ENCODE data around the gene SLC8A1. TPM values are rescaled to one million over a fixed set of nuclear protein-coding genes. Genes with fewer than 3 reads are reported as not detected.

The SLC8A1 gene
- total RNA-seq, 3 donors from 2014 or later: 6.0 to 164 (median 17.0) TPM

GRCh38 chr2:40228310-40228709, 223.6 kb downstream of the SLC8A1 start:
- intact Hi-C loops (cut with DNase I, micrococcal nuclease): no loop called here
- no peaks in the 10 kb centered on the region for H3K9me3 ChIP-seq
- ATAC-seq (no peak), DNase-seq (no peak)
- no peak for TF ChIP-seq CTCF (IDR thresholded peaks at IDR 0.05)
- no peaks in the 10 kb centered on the region for H3K36me3 ChIP-seq (ENCODE audit: low read depth)
- no peak overlapping the region for H3K4me3 ChIP-seq
- no peaks in the 10 kb centered on the region for H3K4me1 ChIP-seq (ENCODE audit: low read depth)

DNA sequence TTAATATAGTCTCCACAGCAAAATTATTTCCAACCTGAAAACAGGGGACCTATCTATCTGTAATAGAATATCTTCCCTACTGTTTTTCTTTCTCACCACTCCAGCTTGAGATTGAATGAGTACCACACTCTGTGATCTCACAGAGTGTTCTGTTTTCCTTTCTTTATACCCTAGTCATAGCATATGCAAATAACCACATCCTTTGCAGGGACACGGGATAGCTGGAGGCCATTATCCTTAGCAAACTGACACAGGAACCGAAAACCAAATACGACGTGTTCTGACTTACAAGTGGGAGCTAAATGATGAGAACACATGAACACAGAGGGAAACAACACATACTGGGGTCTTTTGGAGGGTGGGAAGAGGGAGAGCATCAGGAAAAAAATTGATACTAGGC, 224.7 kb downstream of the SLC8A1 start:
- H3K4me3 ChIP-seq: no peak overlapping the region
- H3K36me3 ChIP-seq (ENCODE audit: low read depth): no peaks in the 10 kb centered on the region
- intact Hi-C loops (cut with DNase I, micrococcal nuclease): no loop called here
- no peaks in the 10 kb centered on the region for H3K4me1 ChIP-seq (ENCODE audit: low read depth)
- no peak for TF ChIP-seq CTCF (IDR thresholded peaks at IDR 0.05)
- ATAC-seq (no peak), DNase-seq (no peak)
- no peaks in the 10 kb centered on the region for H3K9me3 ChIP-seq

DNA sequence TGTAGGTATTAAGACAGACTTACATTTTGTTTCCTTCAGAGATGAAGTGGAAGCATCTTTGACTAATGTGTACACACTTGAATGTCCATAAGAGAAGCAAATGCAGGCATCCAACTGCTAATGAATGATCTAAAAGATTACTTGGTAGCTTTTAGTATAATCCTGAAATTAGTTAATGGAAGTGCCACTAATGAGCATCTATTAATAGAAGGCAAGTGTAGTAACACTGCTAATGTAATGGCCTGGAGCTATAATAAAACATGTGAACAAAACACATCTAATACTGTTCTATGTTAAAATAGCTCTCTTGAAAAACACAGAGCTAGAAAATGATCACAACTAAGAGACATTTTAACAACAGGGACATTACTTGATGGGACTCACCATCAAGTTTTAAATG, 225.3 kb downstream of the SLC8A1 start:
- H3K9me3 ChIP-seq: no peaks in the 10 kb centered on the region
- no peak for ATAC-seq
- no peak overlapping the region for H3K4me3 ChIP-seq
- intact Hi-C loops (cut with DNase I, micrococcal nuclease): no loop called here
- no peaks in the 10 kb centered on the region for H3K36me3 ChIP-seq (ENCODE audit: low read depth)
- H3K4me1 ChIP-seq (ENCODE audit: low read depth): no peaks in the 10 kb centered on the region
- TF ChIP-seq CTCF (IDR thresholded peaks at IDR 0.05): no peak
- DNase-seq: no peak

DNA sequence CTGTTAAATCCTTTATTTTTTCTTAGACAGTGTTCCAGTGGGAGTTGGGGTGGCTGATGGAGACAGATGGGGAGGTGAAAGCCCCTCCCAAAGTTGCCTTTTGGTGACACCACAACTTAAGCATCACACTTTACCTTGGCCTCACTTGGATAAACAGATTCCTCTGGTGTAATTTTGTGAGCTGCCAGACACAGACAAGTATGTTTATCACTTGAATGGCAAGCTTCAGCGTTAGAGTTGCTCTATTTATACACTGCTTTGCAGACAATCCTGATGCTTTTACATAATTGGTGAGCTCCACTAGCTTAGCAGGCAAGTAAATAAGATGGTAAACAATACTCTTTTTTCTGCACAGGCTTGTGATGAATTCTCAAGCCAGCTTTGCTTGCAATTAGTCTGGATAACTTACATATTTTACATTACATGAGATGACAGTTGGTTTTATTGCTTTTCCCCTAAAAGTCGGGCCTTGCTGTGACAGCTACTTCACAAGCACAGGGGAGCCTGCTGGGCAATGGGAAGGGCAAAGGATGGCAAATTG, 226.2 kb downstream of the SLC8A1 start:
- DNase-seq (no peak), ATAC-seq (no peak)
- no peaks in the 10 kb centered on the region for H3K36me3 ChIP-seq (ENCODE audit: low read depth)
- TF ChIP-seq CTCF (IDR thresholded peaks at IDR 0.05): no peak
- no peaks in the 10 kb centered on the region for H3K4me1 ChIP-seq (ENCODE audit: low read depth)
- H3K9me3 ChIP-seq: no peaks in the 10 kb centered on the region
- H3K4me3 ChIP-seq: no peak overlapping the region
- intact Hi-C loops (cut with DNase I, micrococcal nuclease): no loop called here

- Histone ChIP-seq H3K9me3 (no peaks in the 10 kb centered on the region), H3K4me3 (no peak overlapping the region), H3K36me3 (ENCODE audit: low read depth) (no peaks in the 10 kb centered on the region), H3K4me1 (ENCODE audit: low read depth) (no peaks in the 10 kb centered on the region)
- intact Hi-C loops (cut with DNase I, micrococcal nuclease): no loop called here
- ATAC-seq (no peak), DNase-seq (no peak)
- no peak for TF ChIP-seq CTCF (IDR thresholded peaks at IDR 0.05)
These were observed 227.6 kb downstream of the SLC8A1 start for GRCh38 chr2:40224318-40224717.
